DMS114 treated with DMSO at 0.1 percent for 48 hours (cell line): ENCODE results near the gene GFM1.
A peak's percentile ranks its signal among the peaks of the same experiment; 100 is the strongest.

Source experiments
- DNase-seq: peaks from one replicate; lab custom pipeline; 2025; ENCODE audit not compliant: unreplicated experiment; lab: John Stamatoyannopoulos, UW

GFM1 gene

GRCh38 chr3:158644345-158644908 lies at the start of gene GFM1:
Gene GFM1 (plus strand): TSS chr3:158644527. CDS start chr3:158644635, 108 bp downstream.
- DNase-seq, result peak; percentile 96

- DNase-seq, result no peak
These were observed 43.5 kb upstream of the GFM1 start for GRCh38 chr3:158600787-158601186.

- DNase-seq, result no peak
These were observed 42.1 kb upstream of the GFM1 start for GRCh38 chr3:158602227-158602626.

- no peak for DNase-seq
These were observed 26.1 kb upstream of the GFM1 start for GRCh38 chr3:158617982-158618875.

- no peak for DNase-seq
These were observed 18.4 kb upstream of the GFM1 start for GRCh38 chr3:158625881-158626280.

- DNase-seq, result no peak
These were observed 12.3 kb upstream of the GFM1 start for GRCh38 chr3:158631981-158632380.

GRCh38 chr3:158640646-158641045 lies 3.7 kb upstream of the GFM1 start:
- DNase-seq, result no peak

GRCh38 chr3:158642005-158642404 lies 2.3 kb upstream of the GFM1 start:
- DNase-seq, result no peak

- no peak for DNase-seq
These were observed 1.7 kb upstream of the GFM1 start for GRCh38 chr3:158642474-158643210.

- no peak for DNase-seq
These were observed 5.5 kb downstream of the GFM1 start for GRCh38 chr3:158649791-158650190.

- DNase-seq, result no peak
These were observed 6.9 kb downstream of the GFM1 start for GRCh38 chr3:158651192-158651591.

GRCh38 chr3:158652463-158652862 lies 8.1 kb downstream of the GFM1 start:
- no peak for DNase-seq

GRCh38 chr3:158658889-158659288 lies 14.6 kb downstream of the GFM1 start:
- DNase-seq, result no peak

GRCh38 chr3:158659454-158660237 lies 15.3 kb downstream of the GFM1 start:
- DNase-seq, result peak; percentile 26

- DNase-seq, result no peak
These were observed 16.4 kb downstream of the GFM1 start for GRCh38 chr3:158660711-158661110.

GRCh38 chr3:158663246-158663645 lies 18.9 kb downstream of the GFM1 start:
- no peak for DNase-seq

- no peak for DNase-seq
These were observed 19.5 kb downstream of the GFM1 start for GRCh38 chr3:158663832-158664231.

GRCh38 chr3:158666416-158666815 lies 22.1 kb downstream of the GFM1 start:
- DNase-seq, result no peak

- DNase-seq, result no peak
These were observed 24.2 kb downstream of the GFM1 start for GRCh38 chr3:158668506-158668905.

- DNase-seq, result no peak
These were observed 27.5 kb downstream of the GFM1 start for GRCh38 chr3:158671821-158672214.
